AG04449 (cell line): Measurements from ENCODE around the gene DOCK10.

Experiments used
- CTCF ChIA-PET: fragments of 350-600 bp; formaldehyde crosslinking; extraction: SDS; loops from one replicate; lab custom pipeline; 2021; ENCODE audit warnings: antibody characterized with exemption; lab: Yijun Ruan, JAX
- POLR2A ChIA-PET: fragments of 400-600, 350-600 bp; formaldehyde crosslinking; extraction: SDS; loops from one replicate; lab custom pipeline; 2020; ENCODE audit warnings: antibody characterized with exemption, inconsistent platforms; lab: Yijun Ruan, JAX
- DNase-seq: peaks from one replicate; pipeline ENCODE4 v3.0.0-alpha.2; 2010; ENCODE audit warnings: low read depth, low spot score
- H3K4me3 ChIP-seq: 2 replicates; pipeline ENCODE4 v1.5.1; 2011; ENCODE audit warnings: low read depth, mild to moderate bottlenecking, control low read depth, low read length
- TF ChIP-seq, protein P1 (sequence below): IDR thresholded peaks from one replicate; pipeline ENCODE4 v1.5.1; 2011; ENCODE audit warnings: mild to moderate bottlenecking, moderate library complexity, low read length, control low read depth, inconsistent platforms; ENCODE audit not compliant: insufficient read depth; ENCODE audit errors: missing control alignments

DOCK10 gene

DNA sequence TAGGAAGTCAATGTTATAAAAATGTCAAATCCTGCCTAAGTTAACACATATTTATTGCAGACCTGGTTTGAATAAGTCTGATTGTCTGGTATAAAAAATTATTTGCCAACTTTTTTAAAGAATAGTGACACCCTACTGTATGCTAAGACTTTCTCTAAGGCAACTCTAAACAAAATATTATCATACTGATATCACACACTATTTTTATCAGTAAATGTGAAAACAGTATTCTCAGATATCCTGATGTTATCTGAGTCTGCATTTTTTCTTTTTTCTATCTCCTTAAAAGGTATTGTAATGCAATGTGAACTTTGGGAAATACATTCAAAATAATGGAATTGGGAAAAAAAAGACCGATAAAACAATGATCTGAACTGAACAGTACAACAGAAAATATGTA is 127.1 kb downstream of the DOCK10 start:
- POLR2A ChIA-PET = no interaction called here

GRCh38 chr2:224910574-224910925 is 131.7 kb downstream of the DOCK10 start:
- POLR2A ChIA-PET = no interaction called here
- DNase-seq = no peak
- CTCF ChIA-PET = interaction anchor here (1.0 to 2.6 kb wide), 4 partner anchors 11 to 90 kb away, joined by 3 to 5 read pairs (median 3); no protein-coding TSS in a partner anchor
- TF ChIP-seq, protein P1, sequence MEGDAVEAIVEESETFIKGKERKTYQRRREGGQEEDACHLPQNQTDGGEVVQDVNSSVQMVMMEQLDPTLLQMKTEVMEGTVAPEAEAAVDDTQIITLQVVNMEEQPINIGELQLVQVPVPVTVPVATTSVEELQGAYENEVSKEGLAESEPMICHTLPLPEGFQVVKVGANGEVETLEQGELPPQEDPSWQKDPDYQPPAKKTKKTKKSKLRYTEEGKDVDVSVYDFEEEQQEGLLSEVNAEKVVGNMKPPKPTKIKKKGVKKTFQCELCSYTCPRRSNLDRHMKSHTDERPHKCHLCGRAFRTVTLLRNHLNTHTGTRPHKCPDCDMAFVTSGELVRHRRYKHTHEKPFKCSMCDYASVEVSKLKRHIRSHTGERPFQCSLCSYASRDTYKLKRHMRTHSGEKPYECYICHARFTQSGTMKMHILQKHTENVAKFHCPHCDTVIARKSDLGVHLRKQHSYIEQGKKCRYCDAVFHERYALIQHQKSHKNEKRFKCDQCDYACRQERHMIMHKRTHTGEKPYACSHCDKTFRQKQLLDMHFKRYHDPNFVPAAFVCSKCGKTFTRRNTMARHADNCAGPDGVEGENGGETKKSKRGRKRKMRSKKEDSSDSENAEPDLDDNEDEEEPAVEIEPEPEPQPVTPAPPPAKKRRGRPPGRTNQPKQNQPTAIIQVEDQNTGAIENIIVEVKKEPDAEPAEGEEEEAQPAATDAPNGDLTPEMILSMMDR = no peak
- no peak overlapping the region for H3K4me3 ChIP-seq

More for the DNA sequence above, 127.1 kb downstream of the DOCK10 start:
- no peak overlapping the region for H3K4me3 ChIP-seq
- TF ChIP-seq, protein P1 = no peak
- DNase-seq = no peak
- CTCF ChIA-PET = interaction anchor here (0.9 kb wide), 1 partner anchor 87 kb away, joined by 3 read pairs; no protein-coding TSS in a partner anchor

GRCh38 chr2:224909885-224910573 is 132.2 kb downstream of the DOCK10 start:
- ChIA-PET POLR2A (interaction anchor here (0.6 kb wide), 1 partner anchor 13 kb away, joined by 3 read pairs; no protein-coding TSS in a partner anchor), CTCF (interaction anchor here (1.0 to 2.6 kb wide), 4 partner anchors 10 to 90 kb away, joined by 3 to 5 read pairs (median 3); no protein-coding TSS in a partner anchor)
- TF ChIP-seq, protein P1 = no peak
- DNase-seq = peak; percentile 68
- no peak overlapping the region for H3K4me3 ChIP-seq

- ChIA-PET CTCF (no interaction called here), POLR2A (no interaction called here)
- no peak for DNase-seq
- no peak overlapping the region for H3K4me3 ChIP-seq
- TF ChIP-seq, protein P1 = no peak
Measured at GRCh38 chr2:224908818-224909217, 133.4 kb downstream of the DOCK10 start.

GRCh38 chr2:224904381-224904780 is 137.9 kb downstream of the DOCK10 start:
- no peak overlapping the region for H3K4me3 ChIP-seq
- TF ChIP-seq, protein P1 = no peak
- DNase-seq = no peak
- POLR2A ChIA-PET = no interaction called here
- CTCF ChIA-PET = no interaction called here

DNA sequence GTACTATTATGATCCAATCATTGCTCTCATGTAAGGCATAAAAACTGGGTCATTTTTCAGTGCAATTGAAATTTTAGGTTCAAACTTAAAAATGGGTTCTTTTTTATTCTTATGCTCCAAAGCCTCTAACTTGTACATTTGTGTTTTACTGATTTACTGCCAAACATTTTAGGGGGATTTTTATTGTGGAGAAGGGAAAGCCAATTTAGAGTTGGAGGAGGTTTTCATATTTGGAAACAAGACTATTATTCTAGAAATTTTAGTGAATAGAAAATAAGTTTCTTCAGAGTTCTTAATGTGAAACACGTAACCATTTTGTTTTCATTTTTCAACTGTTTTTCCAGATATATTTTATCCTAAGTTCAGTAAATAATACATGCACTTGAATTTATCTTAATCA is 138.6 kb downstream of the DOCK10 start:
- POLR2A ChIA-PET = no interaction called here
- DNase-seq = no peak
- no peak overlapping the region for H3K4me3 ChIP-seq
- CTCF ChIA-PET = no interaction called here
- TF ChIP-seq, protein P1 = no peak
